K562 (cell line): ENCODE data around the gene HMCN2. TPM values are rescaled to one million over a fixed set of nuclear protein-coding genes. Genes with fewer than 3 reads are reported as not detected.

Source experiments
- ATAC-seq: fragments of 200-7000 bp; cut with Tn5 transposase; 3 replicates; pipeline ENCODE4 v1.9.1; 2020; ENCODE audit warnings: moderate library complexity
- BruUV-seq: library from RNA; stranded (reverse); fragments of 400-500 nt; replicated peaks from 2 replicates; lab custom pipeline; 2021; lab: Mats Ljungman, UMichigan
- CTCF ChIA-PET: fragments of 300-600 bp; formaldehyde crosslinking; extraction: SDS; loops from one replicate; lab custom pipeline; 2021; ENCODE audit warnings: low intra/inter-chr PET ratio; lab: Yijun Ruan, JAX
- POLR2A ChIA-PET: fragments of 300-600, 350-650 bp; sonication (Branson Sonifier 250); formaldehyde crosslinking; extraction: SDS; loops from one replicate; lab custom pipeline; 2021; ENCODE audit warnings: antibody characterized with exemption, inconsistent platforms; lab: Yijun Ruan, JAX
- DNase-seq, 4 experiments: peaks; one replicate each; pipeline versions ENCODE4 v3.0.0 to v3.0.0-alpha.2; 2011 to 2018; ENCODE audit warnings: low spot score in 3 of 4, mixed read lengths in 3 of 4; ENCODE audit errors: extremely low read depth in 1 of 4
- FAIRE-seq: peaks from 2 replicates; lab custom pipeline; 2011; peaks lifted over from hg19 to GRCh38; lab: Jason Lieb, UNC
- H2AFZ ChIP-seq: 2 replicates; pipeline ENCODE4 v1.6.0; 2011; ENCODE audit warnings: low read depth, low read length, control low read depth, inconsistent platforms
- H3K27ac ChIP-seq: fragments of 200-600 bp; 3 replicates; pipeline ENCODE4 v1.8.0; 2011; ENCODE audit warnings: low read depth, mild to moderate bottlenecking, control low read depth, inconsistent platforms, low read length, moderate library complexity, mixed read lengths; ENCODE audit errors: extremely low read depth
- H3K27me3 ChIP-seq, 2 experiments: fragments of 300-600 bp in 1 of 2; 2 replicates in 1 of 2; 3 replicates in 1 of 2; pipeline versions ENCODE4 v1.6.0 to v1.8.0; 2011; ENCODE audit warnings: inconsistent platforms in 2 of 2, low read length in 2 of 2, mild to moderate bottlenecking in 1 of 2, mixed read lengths in 1 of 2, moderate library complexity in 1 of 2; ENCODE audit not compliant: control insufficient read depth in 2 of 2, insufficient read depth in 2 of 2
- H3K36me3 ChIP-seq: fragments of 300-600 bp; 3 replicates; pipeline ENCODE4 v1.8.0; 2011; ENCODE audit warnings: mild to moderate bottlenecking, low read length, inconsistent platforms; ENCODE audit not compliant: control insufficient read depth, insufficient read depth
- H3K4me1 ChIP-seq, 2 experiments: fragments of 200-600 bp in 1 of 2; replicated peaks in 1 of 2; 2 replicates in 1 of 2; 3 replicates in 1 of 2; pipeline versions ENCODE4 v1.5.1 to v1.8.0; 2011; ENCODE audit warnings: inconsistent platforms in 2 of 2, low read length in 2 of 2, mild to moderate bottlenecking in 1 of 2, mixed read lengths in 1 of 2, moderate library complexity in 1 of 2; ENCODE audit not compliant: control insufficient read depth in 2 of 2, insufficient read depth in 2 of 2
- H3K4me2 ChIP-seq: 2 replicates; pipeline ENCODE4 v1.6.1; 2011; ENCODE audit warnings: low read length, control low read depth, inconsistent platforms, mixed read lengths; ENCODE audit not compliant: insufficient read depth
- H3K4me3 ChIP-seq: fragments of 200-600 bp; sonication (generic), shearing (Covaris generic); 2 replicates; pipeline ENCODE4 v1.5.1; 2016; ENCODE audit warnings: control low read depth, inconsistent platforms
- H3K79me2 ChIP-seq: fragments of 200-600 bp; 3 replicates; pipeline ENCODE4 v1.8.0; 2011; ENCODE audit warnings: low read length, inconsistent platforms; ENCODE audit not compliant: control insufficient read depth, insufficient read depth
- H3K9ac ChIP-seq, 2 experiments: 2 replicates each; pipeline versions ENCODE4 v1.6.0 to v1.6.1; 2011; ENCODE audit warnings: low read depth in 2 of 2, low read length in 2 of 2, control low read depth in 1 of 2, inconsistent platforms in 1 of 2, mild to moderate bottlenecking in 1 of 2, mixed read lengths in 1 of 2; ENCODE audit not compliant: insufficient read depth in 1 of 2
- H3K9me1 ChIP-seq: one replicate; pipeline ENCODE4 v1.6.0; 2011; ENCODE audit warnings: inconsistent platforms, mild to moderate bottlenecking, low read length, moderate library complexity; ENCODE audit not compliant: control insufficient read depth, insufficient read depth
- H3K9me3 ChIP-seq: replicated peaks from 2 replicates; pipeline ENCODE4 v1.5.1; 2011; ENCODE audit warnings: low read depth, low read length, inconsistent platforms; ENCODE audit not compliant: control insufficient read depth, insufficient read depth
- H4K20me1 ChIP-seq: replicated peaks from 2 replicates; pipeline ENCODE4 v1.6.1; 2011; ENCODE audit warnings: low read length, inconsistent platforms, mixed read lengths; ENCODE audit not compliant: control insufficient read depth, insufficient read depth
- BCOR ChIP-seq: fragments of 450-650 bp; IDR thresholded peaks from 2 replicates; pipeline ENCODE4 v1.6.1; 2016
- E4F1 ChIP-seq: fragments of 250-450 bp; sonication (Bioruptor Pico); IDR thresholded peaks from 2 replicates; pipeline ENCODE4 v1.5.0; 2021; ENCODE audit warnings: mild to moderate bottlenecking, borderline replicate concordance
- HMGXB4 ChIP-seq: sonication (generic); formaldehyde crosslinking; IDR thresholded peaks from 2 replicates; pipeline ENCODE4 v1.8.1; 2023; ENCODE audit warnings: mild to moderate bottlenecking, missing genetic modification reagents
- SMC3 ChIP-seq: conservative IDR thresholded peaks from 2 replicates; pipeline ENCODE4 v1.6.1; 2011; ENCODE audit warnings: low read depth, low read length, improper control_type of control experiment; ENCODE audit not compliant: insufficient read depth
- WHSC1 ChIP-seq: IDR thresholded peaks from one replicate; pipeline ENCODE4 v1.6.1; 2012; ENCODE audit warnings: low read length, control low read depth, inconsistent platforms
- XRCC3 ChIP-seq: fragments of 450-650 bp; IDR thresholded peaks from 2 replicates; pipeline ENCODE4 v1.6.1; 2017; ENCODE audit warnings: mild to moderate bottlenecking, moderate library complexity
- ZNF318 ChIP-seq, 2 experiments: fragments of 450-650 bp; IDR thresholded peaks; 2 replicates each; pipeline ENCODE4 v1.6.1; 2016; ENCODE audit warnings: mild to moderate bottlenecking in 2 of 2, borderline replicate concordance in 1 of 2, low read depth in 1 of 2, moderate library complexity in 1 of 2
- ZNF444 ChIP-seq: fragments of 250-450 bp; sonication (Bioruptor Pico); IDR thresholded peaks from 2 replicates; pipeline ENCODE4 v1.4.0; 2020; ENCODE audit warnings: mild to moderate bottlenecking, moderate library complexity
- WGBS: fragments of 100-300 bp; shearing (Covaris generic); methylation state at CpG from one replicate; pipeline ENCODE4 v1.1.6; 2016; ENCODE audit warnings: low coverage, mixed read lengths; ENCODE audit not compliant: insufficient coverage; ENCODE audit errors: missing lambda C conversion rate; 5-methylcytosine and 5-hydroxymethylcytosine counted together
- in situ Hi-C: fragments of 300-500 bp; cut with MboI; formaldehyde crosslinking; loops from 4 replicates; pipeline ENCODE4 v1.15.0; 2018; ENCODE audit warnings: inconsistent platforms, mixed read lengths
- intact Hi-C: fragments of 100-400 bp; cut with micrococcal nuclease; formaldehyde crosslinking; loops from 2 replicates; pipeline ENCODE4 v1.14.2; 2022
- polyA plus RNA-seq, 8 experiments: library from polyadenylated mRNA; depleted of rRNA in 4 of 8; stranded (reverse) in 5 of 8; unstranded in 3 of 8; fragments of >200 nt; fragmentation: Nextera tagmentation in 2 of 8; fragmentation: Illumina TruSeq in 1 of 8; extraction: Ambion mirVana in 2 of 8; extraction: Trizol in 1 of 8; gene quantifications; 2 replicates each; pipeline versions ENCODE4 v1.2.1 to v1.2.3, GENCODE V29; 2011 to 2014; ENCODE audit warnings: inconsistent platforms in 1 of 8, missing spikeins in 1 of 8
- total RNA-seq, 7 experiments: library from RNA; depleted of rRNA in 6 of 7; stranded (reverse); fragments of >200 nt in 6 of 7; fragmentation: Illumina TruSeq in 2 of 7; extraction: Trizol in 2 of 7; gene quantifications; 2 replicates each; pipeline versions ENCODE4 v1.2.1 to v1.2.3, GENCODE V29; 2011 to 2021; ENCODE audit warnings: low replicate concordance in 1 of 7

HMCN2 gene
- total and polyA plus RNA-seq, 9 of the 15 experiments (the other 6 are each of a cell fraction or from before 2014, with no cell fraction given) = 0.01 TPM; not detected in 8

GRCh38 chr9:130394320-130394719 is 128.8 kb downstream of the HMCN2 start:
- Histone ChIP-seq H3K4me3 (no peak overlapping the region), H3K79me2 (no peaks in the 10 kb centered on the region), H3K36me3 (no peaks in the 10 kb centered on the region), H3K4me2 (no peak overlapping the region), H3K9me3 (no peaks in the 10 kb centered on the region), H3K4me1 (peaks cover 0 to 25% of the 10 kb centered on the region in 2 experiments; a peak in 2 of 5 replicates), H2AFZ (no peak overlapping the region), H4K20me1 (no peaks in the 10 kb centered on the region), H3K27ac (no peak overlapping the region), H3K9me1 (no peaks in the 10 kb centered on the region), H3K9ac (no peak overlapping the region), H3K27me3 (peaks cover 11 to 53% of the 10 kb centered on the region in 2 experiments)
- 6% methylated on average over 9 of the region's 11 CpGs for WGBS
- intact Hi-C loops (no loop called here), in situ Hi-C loops (no loop called here)
- no peak for FAIRE-seq
- no peak for DNase-seq
- POLR2A ChIA-PET = no interaction called here
- CTCF ChIA-PET = no interaction called here
- no peak for ATAC-seq
- no TSS peak for BruUV-seq
- no peak for TF ChIP-seq ZNF318 (IDR thresholded peaks at IDR 0.05; ENCODE audit: borderline replicate concordance in 1 of 2, low read depth in 1 of 2)
- no peak for TF ChIP-seq E4F1 (CRISPR knock-in tag)
- TF ChIP-seq WHSC1 = no peak
- no peak for TF ChIP-seq XRCC3
- no peak for TF ChIP-seq ZNF444 (CRISPR knock-in tag)
- TF ChIP-seq HMGXB4 = no peak
- no peak for TF ChIP-seq SMC3
- no peak for TF ChIP-seq BCOR
